Right renal pelvis (tissue), 4 donors: ENCODE data around the gene BRSK2. TPM values are rescaled to one million over a fixed set of nuclear protein-coding genes. Genes with fewer than 3 reads are reported as not detected.
"Not testable (repeated sequence)": the region's sequence is repeated elsewhere in the genome, so short reads cannot be mapped to it uniquely, and the experiment has no call there.

ENCODE experiments used
- DNase-seq, 4 donors: peaks; one replicate each; pipeline ENCODE4 v3.0.0-alpha.2; 2013; ENCODE audit warnings: low read depth in 4 of 4, low spot score in 3 of 4, missing footprints in 1 of 4
- polyA plus RNA-seq, 4 donors: library from polyadenylated mRNA; unstranded; fragments of 120-200 nt; gene quantifications; one replicate each; pipeline ENCODE4 v1.2.1, GENCODE V29; 2013; ENCODE audit not compliant: insufficient read length in 4 of 4

Gene BRSK2
- 1 to 10 TPM in 1 of 4 donors, under 1 TPM in 3; 0.26 to 1.1 (median 0.46) TPM for polyA plus RNA-seq

DNA sequence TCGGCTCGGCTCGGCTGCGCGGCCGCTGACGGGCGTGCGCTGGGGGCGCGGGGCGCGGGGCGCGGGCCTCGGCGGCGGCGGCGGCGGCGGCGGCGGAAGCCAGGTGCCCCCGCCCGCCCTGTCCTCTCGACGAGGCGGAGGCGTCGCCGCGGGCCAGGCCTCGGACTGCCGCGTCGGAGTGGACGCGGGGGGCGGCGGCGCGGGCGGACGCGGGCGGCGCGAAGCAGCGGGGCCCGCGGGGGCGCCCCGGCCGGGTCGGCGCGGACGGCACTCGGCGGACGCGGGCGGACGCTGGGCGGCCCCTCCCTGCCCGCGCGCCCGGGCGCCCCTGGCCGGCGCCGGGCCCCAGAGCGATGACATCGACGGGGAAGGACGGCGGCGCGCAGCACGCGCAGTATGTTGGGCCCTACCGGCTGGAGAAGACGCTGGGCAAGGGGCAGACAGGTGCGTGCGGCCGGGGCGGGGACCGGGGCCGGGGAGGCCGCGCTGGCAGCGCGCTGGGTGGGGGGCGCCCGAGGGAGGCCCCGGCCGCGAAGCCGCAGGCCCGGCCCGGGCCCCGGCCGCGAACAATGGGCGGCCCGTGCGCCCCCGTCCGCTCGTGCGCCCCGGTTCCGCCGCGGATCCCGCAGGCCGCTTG is at the start of gene BRSK2:
Gene BRSK2 (plus strand): TSS at position 3 of the 637 bp plus-strand sequence. CDS start 351 bp downstream, at position 354.
- no peak for DNase-seq

DNA sequence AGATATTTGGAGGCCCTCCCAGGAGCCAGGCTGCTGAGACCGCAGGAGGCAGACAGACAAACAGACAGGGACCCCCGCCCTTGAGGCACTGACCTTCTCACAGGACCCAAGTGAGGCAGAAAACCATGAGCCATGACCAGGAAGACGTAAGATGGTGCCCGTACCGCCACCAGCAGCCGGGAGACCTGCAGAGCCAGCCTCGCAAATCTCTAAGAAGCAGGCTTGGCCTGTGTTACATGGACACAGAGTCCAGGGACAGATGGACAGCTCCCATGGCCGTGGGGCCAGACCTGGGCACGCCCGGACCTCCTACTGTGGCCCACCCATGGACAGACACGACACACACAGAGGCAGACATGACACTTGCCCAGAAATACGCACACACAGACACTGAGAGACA is 49.6 kb upstream of the BRSK2 start:
- no peak for DNase-seq

DNA sequence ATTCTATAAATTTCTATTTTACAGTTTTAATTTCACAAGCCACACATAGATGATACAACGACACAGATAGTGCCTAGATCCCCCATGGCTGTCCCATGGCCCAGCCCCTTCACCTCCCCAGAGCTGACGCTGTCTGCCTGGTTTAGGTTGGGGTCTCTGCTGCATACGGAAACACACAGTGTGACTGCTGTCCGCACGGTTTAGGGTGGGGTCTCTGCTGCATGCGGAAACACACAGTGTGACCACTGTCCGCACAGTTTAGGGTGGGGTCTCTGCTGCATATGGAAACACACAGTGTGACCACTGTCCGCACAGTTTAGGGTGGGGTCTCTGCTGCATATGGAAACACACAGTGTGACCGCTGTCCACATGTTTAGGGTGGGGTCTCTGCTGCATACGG is 48.5 kb upstream of the BRSK2 start:
- DNase-seq = not testable (repeated sequence)

DNA sequence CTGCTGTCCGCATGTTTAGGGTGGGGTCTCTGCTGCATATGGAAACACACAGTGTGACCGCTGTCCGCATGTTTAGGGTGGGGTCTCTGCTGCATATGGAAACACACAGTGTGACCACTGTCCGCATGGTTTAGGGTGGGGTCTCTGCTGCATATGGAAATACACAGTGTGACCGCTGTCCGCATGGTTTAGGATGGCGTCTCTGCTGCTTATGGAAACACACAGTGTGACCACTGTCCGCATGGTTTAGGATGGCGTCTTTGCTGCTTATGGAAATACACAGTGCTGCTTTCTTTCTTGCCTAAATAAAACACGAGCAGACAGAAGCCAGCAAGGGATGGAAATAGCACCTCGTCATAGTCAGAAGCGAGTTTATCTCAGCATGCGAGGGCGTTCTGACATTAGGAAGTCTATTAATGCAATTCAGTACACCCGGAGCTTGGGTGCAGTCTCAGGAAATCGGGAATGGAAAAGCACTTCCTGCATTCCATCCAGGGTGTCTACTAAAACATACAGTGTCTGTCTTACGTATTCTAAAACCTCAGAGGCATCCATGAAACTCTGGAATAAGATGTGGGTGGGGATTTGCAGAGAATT is 47.7 kb upstream of the BRSK2 start:
- no peak for DNase-seq

DNA sequence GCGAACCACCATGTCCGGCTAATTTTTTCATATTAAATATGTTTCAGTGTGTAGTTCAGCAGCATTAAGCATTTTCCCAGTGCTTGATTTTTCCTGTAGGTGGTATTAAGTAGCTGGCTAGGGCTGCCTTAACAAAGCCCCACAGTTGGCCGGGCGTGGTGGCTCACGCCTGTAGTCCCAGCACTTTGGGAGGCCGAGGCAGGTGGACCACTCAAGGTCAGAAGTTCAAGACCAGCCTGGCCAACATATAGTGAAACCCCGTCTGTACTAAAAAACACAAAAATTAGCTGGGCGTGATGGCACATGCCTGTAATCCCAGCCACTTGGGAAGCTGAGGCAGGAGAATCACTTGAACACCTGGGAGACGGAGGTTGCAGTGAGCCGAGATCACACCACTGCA is 46.8 kb upstream of the BRSK2 start:
- DNase-seq = no peak

DNA sequence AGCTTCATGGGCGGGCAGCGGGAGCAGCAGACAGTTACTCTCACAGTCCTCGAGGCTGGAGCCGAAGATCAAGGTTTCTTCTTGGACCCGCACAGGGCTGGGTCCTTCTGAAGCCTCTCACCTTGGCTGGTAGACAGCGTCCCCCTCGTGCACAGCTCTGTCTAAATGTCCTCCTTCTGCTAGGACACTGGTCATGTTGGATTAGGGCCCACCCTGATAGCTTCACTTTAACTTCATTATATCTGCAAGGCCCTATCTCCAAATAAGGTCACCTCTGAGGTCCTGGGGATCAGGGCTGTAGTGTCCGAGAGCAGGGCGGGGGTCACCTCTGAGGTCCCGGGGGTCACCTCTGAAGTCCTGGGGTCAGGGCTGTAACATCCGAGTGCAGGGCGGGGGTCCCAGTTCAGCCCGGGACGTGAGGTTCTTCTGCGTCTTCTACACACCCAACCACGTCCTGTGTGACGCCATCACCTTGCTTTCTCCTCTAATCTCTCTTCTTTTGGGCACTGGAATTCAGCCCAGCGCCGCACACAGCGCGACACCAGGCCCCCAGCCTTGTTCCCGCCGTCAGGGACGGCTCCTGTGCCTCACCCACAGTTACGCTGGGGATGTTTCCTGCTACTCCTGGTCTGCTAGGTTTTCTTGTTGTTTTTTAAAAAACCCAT is 46.2 kb upstream of the BRSK2 start:
- no peak for DNase-seq

DNA sequence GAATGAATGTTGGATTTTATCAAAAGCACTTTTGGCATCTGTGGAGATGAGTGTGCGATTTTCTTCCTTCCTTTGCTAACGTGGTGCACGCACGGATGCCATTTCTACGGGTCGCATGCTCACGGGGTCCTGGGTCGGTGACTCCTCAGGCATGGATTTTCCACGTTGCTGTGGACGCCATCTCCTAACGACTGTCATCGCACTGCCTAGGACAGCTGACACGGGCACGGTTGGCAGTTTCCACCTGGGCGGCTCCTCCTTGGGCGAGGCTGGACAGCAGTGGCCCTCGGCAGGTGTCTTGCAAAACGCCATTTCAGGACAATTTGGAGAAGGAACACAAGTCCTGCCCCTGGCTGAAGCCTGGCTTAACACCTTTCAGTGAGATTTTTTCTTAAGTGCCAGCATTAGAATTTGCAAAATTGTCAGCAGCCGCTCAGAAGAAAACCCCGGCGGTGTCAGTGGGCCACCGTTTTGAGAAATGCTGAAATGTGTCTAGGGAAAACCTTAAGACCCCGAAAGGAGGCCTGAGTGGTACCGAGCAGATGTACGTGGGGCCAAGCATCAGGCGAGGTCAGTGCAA is 45.6 kb upstream of the BRSK2 start:
- no peak for DNase-seq

DNA sequence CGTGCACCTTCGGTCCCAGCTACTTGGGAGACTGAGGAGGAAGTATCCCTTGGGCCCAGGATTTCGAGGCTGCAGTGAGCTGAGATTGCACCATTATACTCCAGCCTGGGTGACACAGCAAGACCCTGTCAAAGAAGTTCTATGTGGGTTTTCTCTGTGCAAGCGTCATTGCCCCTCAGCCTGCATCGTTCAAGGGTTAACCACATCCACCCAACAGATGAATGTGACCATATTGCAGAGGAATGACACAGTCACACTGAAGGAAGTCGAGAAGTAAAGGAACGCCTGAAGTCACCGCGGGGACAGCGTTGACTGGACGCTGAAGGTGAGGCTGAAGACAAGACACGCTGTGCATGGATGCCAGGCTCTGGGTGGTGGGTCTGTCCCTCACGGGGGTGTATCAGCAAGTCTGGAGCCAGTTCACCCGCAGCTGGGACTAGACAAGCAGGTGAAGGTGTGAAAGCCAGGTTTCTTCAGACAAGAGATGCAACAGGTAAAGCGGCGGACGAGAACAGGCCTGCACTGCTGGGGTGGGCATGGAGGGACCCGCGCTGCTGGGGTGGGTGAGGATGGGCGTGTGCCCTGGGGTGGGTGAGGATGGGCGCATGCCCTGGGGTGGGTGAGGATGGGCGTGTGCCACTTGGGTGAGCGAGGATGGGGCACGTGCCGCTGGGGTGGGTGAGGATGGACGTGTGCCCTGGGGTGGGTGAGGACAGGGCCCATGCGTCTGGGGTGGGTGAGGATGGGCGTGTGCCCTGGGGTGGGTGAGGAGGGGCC is 43.8 kb upstream of the BRSK2 start:
- DNase-seq = no peak

DNA sequence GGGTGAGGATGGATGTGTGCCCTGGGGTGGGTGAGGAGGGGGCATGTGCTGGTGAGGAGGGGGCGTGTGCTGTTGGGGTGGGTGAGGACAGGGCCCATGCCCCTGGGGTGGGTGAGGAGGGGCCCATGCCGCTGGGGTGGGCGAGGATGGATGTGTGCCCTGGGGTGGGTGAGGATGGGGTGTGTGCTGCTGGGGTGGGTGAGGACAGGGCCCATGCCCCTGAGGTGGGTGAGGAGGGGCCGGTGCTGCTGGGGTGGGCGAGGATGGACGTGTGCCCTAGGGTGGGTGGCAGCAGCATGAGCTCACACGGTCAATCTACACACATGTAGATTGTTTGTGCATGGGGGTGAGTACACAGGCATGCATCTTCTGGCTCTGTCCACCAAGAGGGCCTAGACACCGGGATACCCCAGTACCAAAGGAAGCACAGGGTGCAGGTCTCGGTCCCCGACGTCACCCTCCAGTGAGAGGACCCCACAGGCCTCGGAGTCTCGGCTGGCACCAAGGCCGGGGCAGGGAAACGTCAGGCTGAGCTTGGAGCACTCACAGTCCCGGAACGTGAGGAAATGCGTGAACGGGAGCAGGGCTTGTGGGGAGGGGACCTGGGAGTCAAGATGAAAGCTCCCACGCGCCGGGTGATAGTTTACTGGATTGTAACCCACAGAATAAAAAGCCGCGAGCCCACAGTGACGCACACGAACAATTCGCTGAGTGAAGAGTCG is 42.9 kb upstream of the BRSK2 start:
- DNase-seq = no peak

DNA sequence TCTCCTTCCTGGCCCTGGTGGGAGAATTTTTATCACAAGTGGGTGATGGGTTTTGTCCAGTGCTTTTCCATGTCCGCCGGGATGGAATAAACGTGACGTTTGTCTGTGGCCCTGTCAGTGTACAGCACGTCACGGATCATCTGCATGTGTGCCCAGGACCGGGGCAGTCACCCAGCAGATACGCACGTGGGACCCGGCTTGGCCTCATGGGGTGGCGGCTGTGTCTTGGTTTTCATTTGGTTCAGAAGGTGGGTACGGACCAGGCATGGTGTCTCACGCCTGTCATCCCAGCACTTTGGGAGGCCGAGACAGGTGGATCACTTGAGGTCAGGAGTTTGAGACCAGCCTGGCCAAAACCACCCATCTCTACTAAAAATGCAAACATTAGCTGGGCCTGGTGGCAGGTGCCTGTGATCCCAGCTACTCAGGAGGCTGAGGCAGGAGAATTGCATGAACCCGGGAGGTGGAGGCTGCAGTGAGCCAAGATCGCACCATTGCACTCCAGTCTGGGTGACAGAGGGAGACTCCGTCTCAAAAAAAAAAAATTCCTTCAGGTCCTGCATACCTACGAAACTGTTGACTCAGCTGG is 42.2 kb upstream of the BRSK2 start:
- not testable (repeated sequence) for DNase-seq

DNA sequence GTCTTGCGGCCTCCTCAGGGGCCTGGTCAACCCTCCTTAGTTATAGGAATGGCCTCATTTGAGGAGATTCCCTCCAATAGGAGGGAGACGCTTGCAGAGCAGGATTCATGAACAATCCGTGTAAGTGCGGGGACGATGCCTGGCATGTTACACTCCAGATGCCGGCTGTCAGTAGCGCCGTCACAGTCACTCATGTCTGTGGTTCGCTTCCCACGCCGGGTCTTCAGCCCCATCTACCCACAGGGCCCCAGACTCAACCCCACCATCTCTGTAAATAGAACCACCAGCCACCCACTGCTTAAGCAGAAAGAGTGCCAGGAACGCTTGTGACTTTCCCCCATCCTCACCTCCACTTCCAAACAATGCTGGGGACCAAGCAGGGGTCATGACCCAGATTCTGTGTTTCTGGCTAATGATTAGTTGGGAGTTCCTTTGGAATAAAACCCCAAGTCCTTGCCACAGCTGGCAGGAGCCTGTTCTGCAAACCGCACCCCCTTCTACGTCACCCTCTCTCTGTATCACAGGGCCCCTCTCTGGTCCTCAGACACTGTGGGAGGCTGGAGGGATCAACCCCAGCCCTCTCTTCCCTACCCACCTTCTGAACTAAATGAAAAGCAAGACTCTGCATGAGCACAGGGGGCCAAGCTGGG is 41.5 kb upstream of the BRSK2 start:
- DNase-seq = no peak

DNA sequence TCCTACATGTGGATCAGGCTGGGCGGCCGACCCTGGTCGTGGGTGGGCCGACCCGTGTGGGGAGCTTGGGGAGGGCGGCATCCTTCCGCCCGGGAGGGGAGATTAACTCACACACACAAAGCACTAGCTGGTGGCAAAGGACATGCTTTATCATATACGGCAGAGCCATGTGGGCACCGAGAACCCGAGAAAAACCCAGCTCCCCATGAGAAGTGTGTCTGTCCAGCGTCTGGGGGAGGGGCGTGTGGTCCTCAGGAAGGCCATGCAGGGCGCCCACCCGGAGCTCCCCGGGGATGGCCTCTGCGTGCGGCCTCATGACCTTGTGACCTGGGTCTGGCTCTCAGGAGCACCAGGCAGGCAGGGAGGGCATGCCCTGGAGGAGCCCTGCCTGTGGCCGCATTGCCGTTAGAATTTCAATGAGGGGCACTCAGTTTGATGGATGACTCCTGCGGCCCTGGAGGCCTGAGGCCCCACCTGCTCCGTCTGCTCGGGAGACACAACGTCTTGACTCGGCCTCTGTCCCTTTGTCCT is 40.9 kb upstream of the BRSK2 start:
- DNase-seq = no peak

DNA sequence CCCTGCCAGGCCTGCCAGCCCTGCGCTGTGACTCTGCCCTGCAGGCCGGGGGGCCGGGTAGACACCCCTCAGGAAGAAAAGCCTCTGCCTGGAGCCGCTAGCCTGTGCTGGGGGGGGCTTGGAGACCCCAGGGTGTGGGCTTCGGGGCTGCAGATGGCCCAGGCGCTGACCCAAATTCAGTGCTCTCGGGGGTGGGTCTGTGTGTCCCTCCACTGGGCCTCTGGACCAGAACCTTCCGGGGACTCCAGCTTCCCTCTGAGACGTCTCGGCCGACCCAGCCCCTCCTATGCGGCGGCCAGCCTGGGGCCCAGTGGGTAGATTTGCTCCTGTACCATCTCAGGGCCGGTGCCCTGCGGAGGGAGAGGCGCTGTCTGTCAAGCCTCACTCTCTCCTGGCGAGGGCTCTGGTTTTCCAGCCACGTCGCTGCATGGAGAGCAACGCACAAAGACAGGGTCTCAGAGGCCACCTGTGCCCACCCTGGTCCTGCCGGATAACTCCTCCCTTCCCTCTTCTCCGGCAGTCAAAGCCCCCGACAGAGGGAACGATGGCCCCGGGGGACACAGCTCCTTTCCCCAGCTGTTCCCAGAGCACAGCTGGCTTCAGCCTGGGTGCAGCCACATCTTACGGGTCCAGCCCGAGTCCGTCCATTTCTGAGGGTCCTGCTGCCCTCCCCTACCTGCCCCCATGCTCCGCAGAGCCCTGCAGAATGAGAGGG is 40.2 kb upstream of the BRSK2 start:
- no peak for DNase-seq

DNA sequence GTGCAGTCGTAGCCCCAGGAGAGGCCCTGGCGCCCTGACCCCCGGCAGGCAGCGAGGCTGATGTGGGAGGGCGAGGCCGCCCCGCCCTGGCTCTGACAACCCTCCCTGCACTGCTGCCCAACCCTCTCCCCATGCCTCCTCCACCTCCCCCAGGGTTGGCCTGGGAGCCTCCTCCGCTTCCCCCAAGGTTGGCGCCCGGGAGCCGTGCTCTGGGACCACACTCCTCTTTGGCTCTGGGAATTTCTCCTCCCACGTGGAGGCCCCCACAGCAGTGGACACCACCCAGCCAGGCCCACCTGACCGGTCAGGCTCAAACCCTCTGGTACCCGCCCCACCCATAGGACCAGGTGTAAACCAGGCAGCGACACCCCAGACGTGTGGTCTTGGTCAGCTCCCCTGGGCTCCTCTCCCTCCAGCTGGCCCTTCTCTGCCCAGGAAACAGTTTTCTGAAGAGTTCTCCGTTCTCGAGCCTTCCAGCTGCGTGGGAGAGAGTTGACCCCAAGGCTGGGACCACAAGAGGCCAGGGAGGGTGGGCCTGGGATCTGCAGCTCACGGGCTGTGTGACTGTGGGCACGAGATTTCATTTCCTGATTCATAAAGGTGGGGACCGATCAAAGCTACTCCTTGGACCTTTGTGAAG is 39.5 kb upstream of the BRSK2 start:
- no peak for DNase-seq

DNA sequence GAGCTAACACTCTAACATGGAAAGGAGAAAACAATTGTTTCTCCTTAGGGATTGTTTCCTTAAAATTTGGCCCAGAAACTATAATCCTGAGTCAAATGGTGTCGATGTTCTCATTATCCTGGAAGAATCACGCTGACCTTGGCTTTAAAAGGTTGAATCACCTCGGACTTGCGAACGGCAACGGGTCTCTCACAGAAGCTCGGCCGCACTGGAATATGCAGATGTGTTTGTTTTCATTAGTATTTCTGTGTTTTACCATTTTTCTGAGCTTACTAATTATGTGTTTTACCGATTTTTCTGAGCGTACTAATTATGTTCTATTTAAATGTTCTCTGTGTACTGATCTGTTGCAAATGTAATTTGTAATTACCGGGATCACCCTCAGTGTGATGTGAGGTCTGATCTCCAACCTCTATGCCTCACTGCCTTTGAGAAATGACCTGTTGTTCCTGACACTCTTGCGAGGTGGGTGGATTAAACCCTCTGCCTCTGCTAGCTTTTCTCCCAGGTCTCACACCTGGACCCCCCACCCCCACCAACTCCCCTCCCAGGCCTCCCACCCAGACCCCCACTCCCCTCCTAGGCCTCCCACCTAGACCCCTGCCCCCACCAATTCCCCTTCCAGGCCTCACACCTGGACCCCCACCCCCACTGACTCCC is 38.3 kb upstream of the BRSK2 start:
- no peak for DNase-seq

DNA sequence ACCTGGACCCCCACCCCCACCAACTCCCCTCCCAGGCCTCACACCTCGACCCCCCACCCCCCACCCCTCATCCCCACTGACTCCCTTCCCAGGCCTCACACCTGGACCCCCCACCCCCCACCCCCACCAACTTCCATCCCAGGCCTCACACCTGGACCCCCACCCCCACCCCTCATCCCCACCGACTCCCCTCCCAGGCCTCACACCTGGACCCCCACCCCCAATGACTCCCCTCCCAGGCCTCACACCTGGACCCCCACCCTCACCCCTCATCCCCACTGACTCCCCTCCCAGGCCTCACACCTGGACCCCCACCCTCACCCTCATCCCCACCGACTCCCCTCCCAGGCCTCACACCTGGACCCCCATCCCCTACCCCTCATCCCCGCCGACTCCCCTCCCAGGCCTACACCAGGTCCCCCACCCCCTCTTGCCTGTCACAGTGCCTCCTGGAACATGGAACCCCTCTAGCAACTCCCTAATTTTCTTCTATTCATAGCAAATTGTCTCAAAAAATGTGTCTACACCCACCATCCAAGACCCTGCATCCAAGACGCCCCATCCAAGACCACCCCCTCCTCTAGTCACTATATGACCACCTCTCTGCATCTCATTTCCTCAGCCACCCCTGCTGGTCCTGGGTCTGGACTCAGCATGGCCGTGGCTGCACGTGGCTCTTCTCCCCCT is 36.9 kb upstream of the BRSK2 start:
- DNase-seq = no peak
